ENCODE data around the gene ANAPC16.
"Not testable (repeated sequence)": the region's sequence is repeated elsewhere in the genome, so short reads cannot be mapped to it uniquely, and the experiment has no call there.

Gene ANAPC16

GRCh38 chr10:72215611-72216549, at the start of gene ANAPC16, which contains the start of gene ASCC1:
ANAPC16 (plus strand) TSS chr10:72216012; CDS start chr10:72223915, 7,903 bp downstream.
ASCC1 (minus strand) TSS chr10:72216276; CDS start chr10:72213298, 2,978 bp downstream.
- peak; percentile 94 for DNase-seq (ENCODE audit: low spot score)

GRCh38 chr10:72167118-72167517, 48.7 kb upstream of the ANAPC16 start:
- no peak for DNase-seq (ENCODE audit: low spot score)

GRCh38 chr10:72170263-72170662, 45.5 kb upstream of the ANAPC16 start:
- DNase-seq (ENCODE audit: low spot score): no peak

GRCh38 chr10:72170733-72171132, 45.1 kb upstream of the ANAPC16 start:
- DNase-seq (ENCODE audit: low spot score): no peak

GRCh38 chr10:72171175-72171630, 44.6 kb upstream of the ANAPC16 start:
- DNase-seq (ENCODE audit: low spot score): no peak

- DNase-seq (ENCODE audit: low spot score): no peak
These were observed 42.6 kb upstream of the ANAPC16 start for GRCh38 chr10:72173262-72173618.

- DNase-seq (ENCODE audit: low spot score): no peak
These were observed 42.1 kb upstream of the ANAPC16 start for GRCh38 chr10:72173619-72174296.

GRCh38 chr10:72174297-72174662, 41.5 kb upstream of the ANAPC16 start:
- DNase-seq (ENCODE audit: low spot score): no peak

- no peak for DNase-seq (ENCODE audit: low spot score)
These were observed 40.7 kb upstream of the ANAPC16 start for GRCh38 chr10:72175149-72175548.

GRCh38 chr10:72176701-72177100, 39.1 kb upstream of the ANAPC16 start:
- DNase-seq (ENCODE audit: low spot score): no peak

GRCh38 chr10:72177454-72177853, 38.4 kb upstream of the ANAPC16 start:
- no peak for DNase-seq (ENCODE audit: low spot score)

- DNase-seq (ENCODE audit: low spot score): no peak
These were observed 31.7 kb upstream of the ANAPC16 start for GRCh38 chr10:72184156-72184555.

GRCh38 chr10:72186258-72186981, 29.4 kb upstream of the ANAPC16 start:
- DNase-seq (ENCODE audit: low spot score): no peak

GRCh38 chr10:72186982-72187330, 28.9 kb upstream of the ANAPC16 start:
- no peak for DNase-seq (ENCODE audit: low spot score)

- DNase-seq (ENCODE audit: low spot score): no peak
These were observed 20.9 kb upstream of the ANAPC16 start for GRCh38 chr10:72194949-72195348.

GRCh38 chr10:72200883-72201282, 14.9 kb upstream of the ANAPC16 start:
- no peak for DNase-seq (ENCODE audit: low spot score)

- DNase-seq (ENCODE audit: low spot score): no peak
These were observed 14.5 kb upstream of the ANAPC16 start for GRCh38 chr10:72201293-72201692.

- DNase-seq (ENCODE audit: low spot score): no peak
These were observed 11.5 kb upstream of the ANAPC16 start for GRCh38 chr10:72204296-72204695.

- no peak for DNase-seq (ENCODE audit: low spot score)
These were observed 11.1 kb upstream of the ANAPC16 start for GRCh38 chr10:72204724-72205123.

- no peak for DNase-seq (ENCODE audit: low spot score)
These were observed 9.1 kb upstream of the ANAPC16 start for GRCh38 chr10:72206511-72207229.

GRCh38 chr10:72208526-72208925, 7.3 kb upstream of the ANAPC16 start:
- peak; percentile 13 for DNase-seq (ENCODE audit: low spot score)

GRCh38 chr10:72211381-72211780, 4.4 kb upstream of the ANAPC16 start:
- DNase-seq (ENCODE audit: low spot score): not testable (repeated sequence)
